KMS-11 (cell line): ENCODE measurements around the gene AVPR2.

Experiments
- H2AFZ ChIP-seq: fragments of 200-600 bp; sonication (generic); 2 replicates; pipeline ENCODE4 v1.6.1; 2016; ENCODE audit warnings: antibody characterized with exemption, mixed run types, low read depth
- H3K27ac ChIP-seq: fragments of 200-600 bp; sonication (generic); 2 replicates; pipeline ENCODE4 v1.6.1; 2016; ENCODE audit warnings: mild to moderate bottlenecking, mixed run types
- H3K27me3 ChIP-seq: fragments of 200-600 bp; sonication (generic); 2 replicates; pipeline ENCODE4 v1.6.1; 2017; ENCODE audit warnings: mild to moderate bottlenecking, low read depth, mixed run types, moderate library complexity; ENCODE audit not compliant: insufficient read depth
- H3K36me3 ChIP-seq: fragments of 200-600 bp; sonication (generic); 2 replicates; pipeline ENCODE4 v1.6.1; 2017; ENCODE audit warnings: mild to moderate bottlenecking, mixed run types; ENCODE audit not compliant: insufficient read depth
- H3K4me1 ChIP-seq: fragments of 200-600 bp; sonication (generic); 2 replicates; pipeline ENCODE4 v1.6.1; 2016; ENCODE audit warnings: mild to moderate bottlenecking, low read depth, mixed run types; ENCODE audit not compliant: poor library complexity, severe bottlenecking
- H3K4me2 ChIP-seq: fragments of 200-600 bp; sonication (generic); 2 replicates; pipeline ENCODE4 v1.7.0; 2016; ENCODE audit warnings: mild to moderate bottlenecking, mixed run types
- H3K4me3 ChIP-seq: fragments of 200-600 bp; sonication (generic); IDR thresholded peaks from 2 replicates; pipeline ENCODE4 v1.6.1; 2017; ENCODE audit warnings: low read depth, low read length, mixed read lengths; ENCODE audit not compliant: insufficient read depth
- H3K79me2 ChIP-seq: fragments of 200-600 bp; sonication (generic); 2 replicates; pipeline ENCODE4 v1.6.1; 2016; ENCODE audit warnings: low read depth, mixed run types; ENCODE audit not compliant: insufficient read depth
- H3K9ac ChIP-seq: fragments of 200-600 bp; sonication (generic); 2 replicates; pipeline ENCODE4 v1.6.1; 2016; ENCODE audit warnings: mild to moderate bottlenecking, mixed run types
- H4K20me1 ChIP-seq: fragments of 200-600 bp; sonication (generic); 2 replicates; pipeline ENCODE4 v1.6.1; 2016; ENCODE audit warnings: mild to moderate bottlenecking, mixed run types; ENCODE audit not compliant: insufficient read depth
- CTCF ChIP-seq: fragments of 200-600 bp; sonication (generic); conservative IDR thresholded peaks from 2 replicates; pipeline ENCODE4 v1.6.1; 2017; ENCODE audit warnings: low read depth, mild to moderate bottlenecking, antibody characterized with exemption, low read length, moderate library complexity, mixed read lengths

Gene AVPR2

GRCh38 chrX:153927672-153927921 is 23.1 kb downstream of the AVPR2 start:
- H2AFZ ChIP-seq = no peak overlapping the region
- H3K36me3 ChIP-seq = no peaks in the 10 kb centered on the region
- no peak overlapping the region for H3K4me3 ChIP-seq
- no peak for TF ChIP-seq CTCF
- H3K9ac ChIP-seq = peak overlapping the region; percentile 90
- no peaks in the 10 kb centered on the region for H3K27me3 ChIP-seq
- peaks cover 34% of the 10 kb centered on the region for H3K79me2 ChIP-seq
- no peaks in the 10 kb centered on the region for H4K20me1 ChIP-seq
- peaks cover 21% of the 10 kb centered on the region for H3K4me1 ChIP-seq
- H3K4me2 ChIP-seq = peak overlapping the region; percentile 86; the same call in 1 of the 2 replicates
- peak overlapping the region; percentile 95 for H3K27ac ChIP-seq

GRCh38 chrX:153927922-153928760 is 23.7 kb downstream of the AVPR2 start:
- Histone ChIP-seq H2AFZ (no peak overlapping the region), H4K20me1 (no peaks in the 10 kb centered on the region), H3K79me2 (peaks cover 34% of the 10 kb centered on the region)

GRCh38 chrX:153928846-153929245 is 24.4 kb downstream of the AVPR2 start:
- Histone ChIP-seq H2AFZ (no peak overlapping the region), H3K36me3 (no peaks in the 10 kb centered on the region), H4K20me1 (no peaks in the 10 kb centered on the region), H3K4me1 (peaks cover 14% of the 10 kb centered on the region), H3K79me2 (peaks cover 34% of the 10 kb centered on the region), H3K9ac (no peak overlapping the region), H3K4me3 (no peak overlapping the region), H3K27me3 (no peaks in the 10 kb centered on the region), H3K27ac (peak overlapping the region; percentile 38; the same call in 1 of the 2 replicates), H3K4me2 (peak overlapping the region; percentile 54)
- no peak for TF ChIP-seq CTCF

More at GRCh38 chrX:153927922-153928760, 23.7 kb downstream of the AVPR2 start:
- peak overlapping the region; percentile 86; the same call in 1 of the 2 replicates for H3K4me2 ChIP-seq
- no peaks in the 10 kb centered on the region for H3K36me3 ChIP-seq
- no peaks in the 10 kb centered on the region for H3K27me3 ChIP-seq
- H3K9ac ChIP-seq = peak overlapping the region; percentile 90
- H3K27ac ChIP-seq = peak overlapping the region; percentile 95
- 0 out of 2 replicates have a peak, but pooled peaks have one; percentile 16 for TF ChIP-seq CTCF
- peaks cover 21% of the 10 kb centered on the region for H3K4me1 ChIP-seq
- H3K4me3 ChIP-seq = no peak overlapping the region

GRCh38 chrX:153929576-153929975 is 25.1 kb downstream of the AVPR2 start:
- Histone ChIP-seq H3K4me1 (peaks cover 9% of the 10 kb centered on the region), H3K27me3 (no peaks in the 10 kb centered on the region), H2AFZ (no peak overlapping the region), H3K79me2 (peaks cover 34% of the 10 kb centered on the region; the same call in 1 of the 2 replicates), H4K20me1 (no peaks in the 10 kb centered on the region), H3K36me3 (no peaks in the 10 kb centered on the region), H3K4me3 (no peak overlapping the region), H3K9ac (no peak overlapping the region), H3K27ac (peak overlapping the region; percentile 38; the same call in 1 of the 2 replicates), H3K4me2 (peak overlapping the region; percentile 54; the same call in 1 of the 2 replicates)
- no peak for TF ChIP-seq CTCF
